H9 (cell line): ENCODE measurements around the gene PTPRC. TPM values are rescaled to one million over a fixed set of nuclear protein-coding genes. Genes with fewer than 3 reads are reported as not detected.

Source experiments
- DNase-seq: peaks from one replicate; pipeline ENCODE4 v3.0.0-alpha.2; 2017
- H2AFZ ChIP-seq: one replicate; pipeline ENCODE4 v1.6.1; 2013; ENCODE audit warnings: mild to moderate bottlenecking, low read length, control low read depth, moderate library complexity
- H2AK5ac ChIP-seq: 2 replicates; pipeline ENCODE4 v1.6.1; 2013; ENCODE audit warnings: low read length, control low read depth, mixed read lengths; ENCODE audit not compliant: insufficient read length
- H2BK120ac ChIP-seq: one replicate; pipeline ENCODE4 v1.6.1; 2013; ENCODE audit warnings: low read depth, mild to moderate bottlenecking, low read length, control low read depth, inconsistent platforms; ENCODE audit not compliant: poor library complexity, severe bottlenecking
- H2BK12ac ChIP-seq: 2 replicates; pipeline ENCODE4 v1.6.1; 2013; ENCODE audit warnings: low read length, control low read depth, mixed read lengths, low read depth; ENCODE audit not compliant: insufficient read length
- H2BK15ac ChIP-seq: 2 replicates; pipeline ENCODE4 v1.6.1; 2013; ENCODE audit warnings: low read depth, low read length, control low read depth
- H2BK20ac ChIP-seq: one replicate; pipeline ENCODE4 v1.6.1; 2013; ENCODE audit warnings: low read depth, mild to moderate bottlenecking, low read length, control low read depth, inconsistent platforms; ENCODE audit not compliant: poor library complexity, severe bottlenecking
- H2BK5ac ChIP-seq: 2 replicates; pipeline ENCODE4 v1.6.1; 2013; ENCODE audit warnings: low read length, control low read depth, mixed read lengths; ENCODE audit not compliant: insufficient read length
- H3K14ac ChIP-seq: 2 replicates; pipeline ENCODE4 v1.6.1; 2013; ENCODE audit warnings: low read length, control low read depth; ENCODE audit not compliant: insufficient read depth
- H3K18ac ChIP-seq: 2 replicates; pipeline ENCODE4 v1.6.1; 2013; ENCODE audit warnings: low read depth, mild to moderate bottlenecking, mixed read lengths, low read length, control low read depth; ENCODE audit not compliant: insufficient read length
- H3K23ac ChIP-seq: 2 replicates; pipeline ENCODE4 v1.6.1; 2013; ENCODE audit warnings: low read length, control low read depth, mixed read lengths, low read depth; ENCODE audit not compliant: insufficient read length
- H3K23me2 ChIP-seq: 2 replicates; pipeline ENCODE4 v1.6.1; 2013; ENCODE audit warnings: low read depth, mild to moderate bottlenecking, mixed read lengths, low read length, control low read depth; ENCODE audit not compliant: insufficient read length, poor library complexity, severe bottlenecking
- H3K27ac ChIP-seq: 2 replicates; pipeline ENCODE4 v1.5.1; 2013; ENCODE audit warnings: low read length, control low read depth, mixed read lengths, low read depth; ENCODE audit not compliant: insufficient read length
- H3K27me3 ChIP-seq: 2 replicates; pipeline ENCODE4 v1.6.1; 2013; ENCODE audit warnings: low read length, control low read depth, inconsistent platforms; ENCODE audit not compliant: insufficient read depth
- H3K4ac ChIP-seq: 2 replicates; pipeline ENCODE4 v1.6.1; 2013; ENCODE audit warnings: low read depth, mild to moderate bottlenecking, control low read depth, inconsistent platforms, low read length, moderate library complexity
- H3K4me1 ChIP-seq: 2 replicates; pipeline ENCODE4 v1.6.1; 2013; ENCODE audit warnings: low read length, control low read depth, inconsistent platforms; ENCODE audit not compliant: insufficient read depth
- H3K4me2 ChIP-seq: 2 replicates; pipeline ENCODE4 v1.6.1; 2013; ENCODE audit warnings: low read length, control low read depth, mixed read lengths; ENCODE audit not compliant: insufficient read length, insufficient read depth
- H3K56ac ChIP-seq: 2 replicates; pipeline ENCODE4 v1.6.1; 2013; ENCODE audit warnings: low read depth, mild to moderate bottlenecking, mixed read lengths, low read length, control low read depth; ENCODE audit not compliant: insufficient read length
- H3K79me1 ChIP-seq: 2 replicates; pipeline ENCODE4 v1.6.1; 2013; ENCODE audit warnings: low read depth, mild to moderate bottlenecking, moderate library complexity, low read length, control low read depth, inconsistent platforms; ENCODE audit not compliant: insufficient read depth, poor library complexity, severe bottlenecking
- H3K79me2 ChIP-seq: 2 replicates; pipeline ENCODE4 v1.6.1; 2013; ENCODE audit warnings: low read length, control low read depth, inconsistent platforms; ENCODE audit not compliant: insufficient read depth
- H3K9ac ChIP-seq: 2 replicates; pipeline ENCODE4 v1.6.1; 2013; ENCODE audit warnings: low read length, control low read depth, mixed read lengths; ENCODE audit not compliant: insufficient read length; ENCODE audit errors: extremely low read depth
- H3K9me3 ChIP-seq: one replicate; pipeline ENCODE4 v1.6.1; 2013; ENCODE audit warnings: low read depth, low read length, inconsistent platforms; ENCODE audit not compliant: control insufficient read depth
- H3T11ph ChIP-seq: one replicate; pipeline ENCODE4 v1.6.1; 2013; ENCODE audit warnings: mild to moderate bottlenecking, low read length, control low read depth, inconsistent platforms
- H4K20me1 ChIP-seq: one replicate; pipeline ENCODE4 v1.6.1; 2013; ENCODE audit not compliant: control insufficient read depth, insufficient read length, insufficient read depth
- H4K5ac ChIP-seq: 2 replicates; pipeline ENCODE4 v1.6.1; 2013; ENCODE audit warnings: low read depth, mild to moderate bottlenecking, mixed read lengths, low read length, control low read depth; ENCODE audit not compliant: insufficient read length
- H4K8ac ChIP-seq: replicated peaks from 2 replicates; pipeline ENCODE4 v1.6.1; 2013; ENCODE audit warnings: low read length, control low read depth, mixed read lengths, low read depth; ENCODE audit not compliant: insufficient read length
- H4K91ac ChIP-seq: 2 replicates; pipeline ENCODE4 v1.6.1; 2013; ENCODE audit warnings: low read depth, mild to moderate bottlenecking, moderate library complexity, mixed read lengths, low read length, control low read depth; ENCODE audit not compliant: insufficient read length
- H3K27ac Mint-ChIP-seq, 3 experiments: 2 replicates in 2 of 3; 3 replicates in 1 of 3; pipeline ENCODE4 v1.8.0; 2020 to 2021; ENCODE audit warnings: mixed read lengths in 3 of 3, mild to moderate bottlenecking in 1 of 3, moderate library complexity in 1 of 3
- H3K27me3 Mint-ChIP-seq: 2 replicates; pipeline ENCODE4 v1.8.0; 2021; ENCODE audit warnings: low read depth, mild to moderate bottlenecking, moderate library complexity, mixed read lengths
- H3K36me3 Mint-ChIP-seq, 3 experiments: 2 replicates in 2 of 3; 3 replicates in 1 of 3; pipeline ENCODE4 v1.8.0; 2020 to 2021; ENCODE audit warnings: low read depth in 3 of 3, mixed read lengths in 3 of 3; ENCODE audit not compliant: insufficient read depth in 1 of 3
- H3K4me1 Mint-ChIP-seq, 2 experiments: 2 replicates each; pipeline ENCODE4 v1.8.0; 2020; ENCODE audit warnings: mixed read lengths in 2 of 2
- H3K4me3 Mint-ChIP-seq, 2 experiments: 2 replicates in 1 of 2; 3 replicates in 1 of 2; pipeline ENCODE4 v1.8.0; 2020 to 2021; ENCODE audit warnings: mild to moderate bottlenecking in 2 of 2, mixed read lengths in 2 of 2, moderate library complexity in 1 of 2
- H3K9me3 Mint-ChIP-seq, 2 experiments: 2 replicates in 1 of 2; 3 replicates in 1 of 2; pipeline ENCODE4 v1.8.0; 2020; ENCODE audit warnings: mild to moderate bottlenecking in 2 of 2, mixed read lengths in 2 of 2, moderate library complexity in 1 of 2
- total RNA-seq: library from RNA; stranded (reverse); gene quantifications from 2 replicates; pipeline ENCODE4 v1.2.1, GENCODE V29; 2021
- TF ChIP-seq, protein P1 (sequence below): fragments of 200-600 bp; sonication (generic); conservative IDR thresholded peaks from 3 replicates; pipeline ENCODE4 v1.8.0; 2021; ENCODE audit warnings: antibody characterized with exemption, mild to moderate bottlenecking

The PTPRC gene
- total RNA-seq, 1 experiment from 2014 or later: not detected

- Histone ChIP-seq H2BK12ac (no peak overlapping the region), H3K27ac (no peak overlapping the region), H4K5ac (no peak overlapping the region), H3K18ac (no peak overlapping the region), H3K79me2 (no peaks in the 10 kb centered on the region; the same call in 1 of the 2 replicates), H2AFZ (no peak overlapping the region), H4K8ac (no peak overlapping the region), H2BK15ac (no peak overlapping the region), H4K20me1 (no peaks in the 10 kb centered on the region), H3K9me3 (no peaks in the 10 kb centered on the region), H4K91ac (no peak overlapping the region), H3T11ph (no peak overlapping the region), H3K4ac (no peak overlapping the region), H3K79me1 (no peaks in the 10 kb centered on the region), H2BK120ac (no peak overlapping the region), H2AK5ac (no peak overlapping the region), H3K14ac (no peak overlapping the region), H3K56ac (no peak overlapping the region), H3K4me2 (no peak overlapping the region), H3K23ac (no peak overlapping the region), H3K9ac (no peak overlapping the region), H3K27me3 (no peaks in the 10 kb centered on the region), H2BK5ac (no peak overlapping the region), H3K4me1 (no peaks in the 10 kb centered on the region), H2BK20ac (no peak overlapping the region), H3K23me2 (no peaks in the 10 kb centered on the region)
- Mint-ChIP-seq H3K36me3 (no peaks in the 10 kb centered on the region), H3K4me3 (no peak overlapping the region), H3K27me3 (no peaks in the 10 kb centered on the region), H3K27ac (no peak overlapping the region), H3K9me3 (no peaks in the 10 kb centered on the region), H3K4me1 (no peaks in the 10 kb centered on the region)
- DNase-seq: no peak
- TF ChIP-seq, protein P1, sequence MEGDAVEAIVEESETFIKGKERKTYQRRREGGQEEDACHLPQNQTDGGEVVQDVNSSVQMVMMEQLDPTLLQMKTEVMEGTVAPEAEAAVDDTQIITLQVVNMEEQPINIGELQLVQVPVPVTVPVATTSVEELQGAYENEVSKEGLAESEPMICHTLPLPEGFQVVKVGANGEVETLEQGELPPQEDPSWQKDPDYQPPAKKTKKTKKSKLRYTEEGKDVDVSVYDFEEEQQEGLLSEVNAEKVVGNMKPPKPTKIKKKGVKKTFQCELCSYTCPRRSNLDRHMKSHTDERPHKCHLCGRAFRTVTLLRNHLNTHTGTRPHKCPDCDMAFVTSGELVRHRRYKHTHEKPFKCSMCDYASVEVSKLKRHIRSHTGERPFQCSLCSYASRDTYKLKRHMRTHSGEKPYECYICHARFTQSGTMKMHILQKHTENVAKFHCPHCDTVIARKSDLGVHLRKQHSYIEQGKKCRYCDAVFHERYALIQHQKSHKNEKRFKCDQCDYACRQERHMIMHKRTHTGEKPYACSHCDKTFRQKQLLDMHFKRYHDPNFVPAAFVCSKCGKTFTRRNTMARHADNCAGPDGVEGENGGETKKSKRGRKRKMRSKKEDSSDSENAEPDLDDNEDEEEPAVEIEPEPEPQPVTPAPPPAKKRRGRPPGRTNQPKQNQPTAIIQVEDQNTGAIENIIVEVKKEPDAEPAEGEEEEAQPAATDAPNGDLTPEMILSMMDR: no peak
Measured at GRCh38 chr1:198635964-198636363, 2.9 kb upstream of the PTPRC start.
